Measurements from ENCODE around the gene TRAF3. TPM values are rescaled to one million over a fixed set of nuclear protein-coding genes. Genes with fewer than 3 reads are reported as not detected.

Gene TRAF3
- total RNA-seq, 2 experiments from 2014 or later, result 74.4 to 76.8 TPM

- Mint-ChIP-seq H3K36me3 (ENCODE audit: low read depth) (no peaks in the 10 kb centered on the region), H3K4me1 (ENCODE audit: low read depth) (no peaks in the 10 kb centered on the region), H3K9me3 (no peaks in the 10 kb centered on the region), H3K27ac (no peak overlapping the region), H3K27me3 (ENCODE audit: low read depth) (no peaks in the 10 kb centered on the region), H3K4me3 (no peak overlapping the region)
- no peak for DNase-seq
- CTCF ChIA-PET, result interaction anchor here (0.7 to 1.4 kb wide), 2 partner anchors 38 to 220 kb away, joined by 3 to 7 read pairs; no protein-coding TSS in a partner anchor
- intact Hi-C loops (cut with micrococcal nuclease), result no loop called here
Observed at GRCh38 chr14:102915292-102916110, 138.3 kb downstream of the TRAF3 start.

DNA sequence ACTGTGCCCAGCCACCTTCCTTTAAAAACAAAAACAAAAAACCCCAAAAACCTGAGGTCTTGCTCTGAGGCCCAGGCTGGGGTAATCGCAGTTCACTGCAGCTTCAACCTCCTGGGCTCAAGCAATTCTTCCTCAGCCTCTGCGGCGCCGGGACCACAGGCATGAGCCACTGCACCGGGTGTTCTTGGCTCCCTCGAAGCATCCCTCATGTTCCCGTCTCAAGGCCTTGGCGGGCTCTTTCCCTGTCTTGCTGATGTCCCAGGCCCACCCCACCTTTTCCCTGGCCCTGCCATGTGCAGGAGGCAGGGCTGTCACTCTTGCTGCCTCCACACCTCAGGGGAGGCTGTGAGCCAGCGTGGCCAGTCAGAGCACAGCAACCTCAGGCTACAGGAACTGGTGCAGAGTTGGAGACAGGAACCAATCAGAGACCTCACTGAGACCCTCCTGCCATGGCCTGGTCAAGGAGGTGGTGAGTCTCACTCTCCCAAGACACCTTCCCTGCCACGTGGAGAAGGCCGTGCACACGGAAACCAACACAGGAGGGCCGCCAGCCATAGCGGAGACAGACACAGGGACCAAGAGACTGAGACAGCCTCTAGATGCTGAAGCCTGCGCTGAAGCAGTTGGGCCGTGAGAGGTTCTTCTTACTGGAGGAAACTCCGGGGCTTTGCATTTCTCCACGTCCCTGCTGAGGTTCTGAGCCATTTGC lies 139.3 kb downstream of the TRAF3 start:
- no peak for DNase-seq
- Mint-ChIP-seq H3K4me1 (ENCODE audit: low read depth) (no peaks in the 10 kb centered on the region), H3K27ac (no peak overlapping the region), H3K27me3 (ENCODE audit: low read depth) (no peaks in the 10 kb centered on the region), H3K36me3 (ENCODE audit: low read depth) (no peaks in the 10 kb centered on the region), H3K9me3 (no peaks in the 10 kb centered on the region), H3K4me3 (no peak overlapping the region)
- intact Hi-C loops (cut with micrococcal nuclease), result no loop called here
- CTCF ChIA-PET, result interaction anchor here (0.9 to 1.4 kb wide), 2 partner anchors 221 to 223 kb away, joined by 3 to 7 read pairs; no protein-coding TSS in a partner anchor

GRCh38 chr14:102917056-102917385 lies 139.8 kb downstream of the TRAF3 start:
- no peak overlapping the region for H3K4me3 Mint-ChIP-seq
- no peaks in the 10 kb centered on the region for H3K27me3 Mint-ChIP-seq (ENCODE audit: low read depth)
- intact Hi-C loops (cut with micrococcal nuclease), result no loop called here
- no peak overlapping the region for H3K27ac Mint-ChIP-seq
- CTCF ChIA-PET, result interaction anchor here (0.9 kb wide), 1 partner anchor 223 kb away, joined by 3 read pairs; no protein-coding TSS in a partner anchor
- H3K36me3 Mint-ChIP-seq (ENCODE audit: low read depth), result no peaks in the 10 kb centered on the region
- H3K4me1 Mint-ChIP-seq (ENCODE audit: low read depth), result no peaks in the 10 kb centered on the region
- DNase-seq, result no peak
- H3K9me3 Mint-ChIP-seq, result no peaks in the 10 kb centered on the region

DNA sequence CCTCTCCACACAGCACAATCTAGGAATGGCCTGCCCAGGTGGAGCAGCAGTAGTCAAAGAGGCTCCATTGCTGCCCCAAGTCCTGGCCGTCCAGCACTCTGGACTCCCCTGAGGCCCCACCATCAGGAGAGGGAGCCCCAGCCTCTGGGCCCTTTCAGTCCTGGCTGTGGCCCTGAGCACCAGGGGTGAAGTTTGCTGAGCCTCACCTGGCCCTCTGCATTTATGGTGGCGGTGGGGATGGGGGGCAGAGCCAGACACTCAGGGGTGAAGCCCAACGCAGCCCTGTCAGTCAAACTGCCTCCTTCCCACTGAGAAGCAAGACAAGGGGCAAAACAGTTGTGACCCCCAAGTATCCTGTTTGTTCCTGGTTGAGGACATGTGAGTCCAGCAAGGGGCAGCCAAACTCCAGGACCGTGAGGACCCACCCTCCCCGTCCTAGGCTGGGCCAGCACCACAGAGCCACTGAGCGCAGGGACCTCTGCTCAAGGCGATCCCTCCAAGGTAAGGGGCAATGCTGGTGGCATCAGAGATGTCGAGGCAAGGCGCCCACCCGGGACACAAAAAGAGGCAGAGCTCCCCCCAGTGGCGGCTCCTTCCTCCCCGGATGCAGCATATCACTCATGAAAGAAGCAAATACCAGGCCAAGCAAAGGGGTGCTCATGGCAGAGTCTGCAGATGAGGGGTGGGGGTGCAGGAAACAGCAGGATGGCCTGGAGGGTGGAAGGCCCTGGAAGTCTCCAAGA lies 140.4 kb downstream of the TRAF3 start:
- no peaks in the 10 kb centered on the region for H3K4me1 Mint-ChIP-seq (ENCODE audit: low read depth)
- no peaks in the 10 kb centered on the region for H3K36me3 Mint-ChIP-seq (ENCODE audit: low read depth)
- H3K4me3 Mint-ChIP-seq, result no peak overlapping the region
- H3K27me3 Mint-ChIP-seq (ENCODE audit: low read depth), result no peaks in the 10 kb centered on the region
- intact Hi-C loops (cut with micrococcal nuclease), result loop anchor here (1.0 to 2.0 kb wide), 3 partner anchors 142 to 393 kb away; no protein-coding TSS in a partner anchor
- CTCF ChIA-PET, result interaction anchor here (0.7 to 1.0 kb wide), 4 partner anchors 71 to 224 kb away, joined by 3 to 7 read pairs (median 4); no protein-coding TSS in a partner anchor
- no peak overlapping the region for H3K27ac Mint-ChIP-seq
- DNase-seq, result peak; percentile 80
- no peaks in the 10 kb centered on the region for H3K9me3 Mint-ChIP-seq

GRCh38 chr14:102918438-102918837 lies 141.2 kb downstream of the TRAF3 start:
- Mint-ChIP-seq H3K9me3 (no peaks in the 10 kb centered on the region), H3K27me3 (ENCODE audit: low read depth) (peaks cover 2% of the 10 kb centered on the region), H3K4me1 (ENCODE audit: low read depth) (peaks cover 2% of the 10 kb centered on the region), H3K36me3 (ENCODE audit: low read depth) (no peaks in the 10 kb centered on the region), H3K4me3 (no peak overlapping the region), H3K27ac (no peak overlapping the region)
- intact Hi-C loops (cut with micrococcal nuclease), result loop anchor here (1.0 to 2.0 kb wide), 3 partner anchors 143 to 394 kb away; no protein-coding TSS in a partner anchor
- CTCF ChIA-PET, result interaction anchor here (0.7 to 1.0 kb wide), 3 partner anchors 72 to 224 kb away, joined by 3 to 7 read pairs (median 4); no protein-coding TSS in a partner anchor
- DNase-seq, result no peak

- no peak overlapping the region for H3K4me3 Mint-ChIP-seq
- H3K4me1 Mint-ChIP-seq (ENCODE audit: low read depth), result peaks cover 5% of the 10 kb centered on the region
- peaks cover 7% of the 10 kb centered on the region for H3K27me3 Mint-ChIP-seq (ENCODE audit: low read depth)
- CTCF ChIA-PET, result no interaction called here
- no peaks in the 10 kb centered on the region for H3K9me3 Mint-ChIP-seq
- no peak overlapping the region for H3K27ac Mint-ChIP-seq
- no peaks in the 10 kb centered on the region for H3K36me3 Mint-ChIP-seq (ENCODE audit: low read depth)
- intact Hi-C loops (cut with micrococcal nuclease), result no loop called here
- DNase-seq, result no peak
Observed at GRCh38 chr14:102920273-102920997, 143.2 kb downstream of the TRAF3 start.

GRCh38 chr14:102920998-102921304 lies 143.7 kb downstream of the TRAF3 start:
- peaks cover 5% of the 10 kb centered on the region for H3K4me1 Mint-ChIP-seq (ENCODE audit: low read depth)
- CTCF ChIA-PET, result no interaction called here
- no peak overlapping the region for H3K4me3 Mint-ChIP-seq
- intact Hi-C loops (cut with micrococcal nuclease), result no loop called here
- no peaks in the 10 kb centered on the region for H3K9me3 Mint-ChIP-seq
- DNase-seq, result no peak
- H3K27me3 Mint-ChIP-seq (ENCODE audit: low read depth), result peaks cover 9% of the 10 kb centered on the region
- H3K36me3 Mint-ChIP-seq (ENCODE audit: low read depth), result no peaks in the 10 kb centered on the region
- H3K27ac Mint-ChIP-seq, result no peak overlapping the region

GRCh38 chr14:102922490-102923200 lies 145.4 kb downstream of the TRAF3 start, which contains the start of gene AMN:
TSS of gene AMN (plus strand) at chr14:102922663. CDS start at chr14:102922689, 26 bp downstream.
- H3K4me1 Mint-ChIP-seq (ENCODE audit: low read depth), result peaks cover 5% of the 10 kb centered on the region
- no peaks in the 10 kb centered on the region for H3K36me3 Mint-ChIP-seq (ENCODE audit: low read depth)
- H3K27me3 Mint-ChIP-seq (ENCODE audit: low read depth), result peaks cover 20% of the 10 kb centered on the region
- CTCF ChIA-PET, result no interaction called here
- peak within 1 kb of the TSS; percentile 37 for H3K4me3 Mint-ChIP-seq
- no peaks in the 10 kb centered on the region for H3K9me3 Mint-ChIP-seq
- peak; percentile 32 for DNase-seq
- no peak within 1 kb of the TSS for H3K27ac Mint-ChIP-seq
- intact Hi-C loops (cut with micrococcal nuclease), result no loop called here

- no peaks in the 10 kb centered on the region for H3K36me3 Mint-ChIP-seq (ENCODE audit: low read depth)
Observed at GRCh38 chr14:102923201-102923924, 146.1 kb downstream of the TRAF3 start.

DNA sequence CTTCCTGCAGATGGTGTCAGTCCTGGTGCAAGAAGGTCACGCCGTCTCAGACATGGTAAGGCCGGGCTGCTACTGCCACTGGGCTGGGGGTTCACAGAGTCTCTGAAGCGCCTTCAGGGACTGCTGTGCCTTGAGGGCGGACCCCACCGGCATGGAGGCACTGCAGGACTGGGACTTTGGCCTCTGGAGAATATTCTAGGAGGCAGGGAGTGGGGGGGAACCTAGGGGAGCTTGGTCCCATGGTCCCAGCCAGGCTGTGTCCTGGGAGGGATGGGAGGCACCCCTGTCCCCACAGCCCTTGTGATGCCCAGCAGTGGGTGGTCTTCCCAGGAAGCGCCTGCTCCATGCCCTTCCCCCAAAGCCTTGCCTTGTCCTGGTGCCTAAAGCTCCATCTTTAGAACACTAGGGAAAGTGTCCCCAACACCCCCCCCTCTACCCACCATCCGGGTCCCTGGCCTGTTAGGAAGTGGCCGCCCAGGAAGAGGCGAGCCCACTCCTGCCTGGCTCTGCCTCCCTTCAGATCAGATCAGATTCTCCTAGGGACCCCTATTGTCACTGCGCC lies 146.8 kb downstream of the TRAF3 start:
- Mint-ChIP-seq H3K4me1 (ENCODE audit: low read depth) (peaks cover 11% of the 10 kb centered on the region), H3K4me3 (no peak overlapping the region), H3K27me3 (ENCODE audit: low read depth) (peaks cover 28% of the 10 kb centered on the region), H3K27ac (no peak overlapping the region), H3K36me3 (ENCODE audit: low read depth) (no peaks in the 10 kb centered on the region), H3K9me3 (no peaks in the 10 kb centered on the region)
- CTCF ChIA-PET, result interaction anchor here (1.1 kb wide), 1 partner anchor 229 kb away, joined by 5 read pairs; no protein-coding TSS in a partner anchor
- intact Hi-C loops (cut with micrococcal nuclease), result no loop called here
- no peak for DNase-seq

More at GRCh38 chr14:102923201-102923924, 146.1 kb downstream of the TRAF3 start:
- H3K4me1 Mint-ChIP-seq (ENCODE audit: low read depth), result peaks cover 7% of the 10 kb centered on the region
- no peak for DNase-seq
- H3K9me3 Mint-ChIP-seq, result no peaks in the 10 kb centered on the region
- intact Hi-C loops (cut with micrococcal nuclease), result no loop called here
- CTCF ChIA-PET, result interaction anchor here (1.1 kb wide), 1 partner anchor 229 kb away, joined by 5 read pairs; no protein-coding TSS in a partner anchor
- H3K27me3 Mint-ChIP-seq (ENCODE audit: low read depth), result peaks cover 23% of the 10 kb centered on the region
- H3K27ac Mint-ChIP-seq, result no peak overlapping the region
- H3K4me3 Mint-ChIP-seq, result peak overlapping the region; percentile 37

All from activated naive CD4-positive, alpha-beta T cell treated with anti-CD3 and anti-CD28 coated beads for 36 hours (primary cell).